Liver (tissue), 9 donors: ENCODE results near the gene ARHGAP33. TPM values are rescaled to one million over a fixed set of nuclear protein-coding genes. Genes with fewer than 3 reads are reported as not detected.

Experiments used
- DNase-seq: peaks from one replicate; pipeline ENCODE4 v3.0.0-alpha.2; 2017; ENCODE audit warnings: low spot score
- H3K27ac ChIP-seq, 2 donors: one replicate each; pipeline ENCODE4 v1.7.0; 2013; ENCODE audit warnings: inconsistent platforms in 2 of 2, low read length in 2 of 2, control low read depth in 1 of 2, low read depth in 1 of 2, mild to moderate bottlenecking in 1 of 2
- H3K27me3 ChIP-seq, 4 donors: one replicate each; pipeline versions ENCODE4 v1.6.1 to v1.7.0; 2013; ENCODE audit warnings: low read length in 3 of 4, inconsistent platforms in 1 of 4, mild to moderate bottlenecking in 1 of 4, moderate library complexity in 1 of 4; ENCODE audit not compliant: control insufficient read depth in 4 of 4, insufficient read depth in 4 of 4
- H3K36me3 ChIP-seq, 4 donors: one replicate each; pipeline versions ENCODE4 v1.6.1 to v1.7.0; 2013; ENCODE audit warnings: low read length in 3 of 4, mild to moderate bottlenecking in 3 of 4, low read depth in 1 of 4, moderate library complexity in 1 of 4; ENCODE audit not compliant: control insufficient read depth in 4 of 4, insufficient read depth in 3 of 4
- H3K4me1 ChIP-seq, 4 donors: one replicate each; pipeline versions ENCODE4 v1.6.1 to v1.7.0; 2013; ENCODE audit warnings: low read length in 3 of 4, mild to moderate bottlenecking in 3 of 4, moderate library complexity in 1 of 4; ENCODE audit not compliant: control insufficient read depth in 4 of 4, insufficient read depth in 4 of 4
- H3K4me3 ChIP-seq, 3 donors: one replicate each; pipeline versions ENCODE4 v1.6.1 to v1.7.0; 2013; ENCODE audit warnings: low read length in 3 of 3, control low read depth in 1 of 3, low read depth in 1 of 3, mild to moderate bottlenecking in 1 of 3
- H3K9ac ChIP-seq, 2 donors: one replicate each; pipeline ENCODE4 v1.7.0; 2013; ENCODE audit warnings: low read length in 2 of 2, mild to moderate bottlenecking in 2 of 2, moderate library complexity in 2 of 2, control low read depth in 1 of 2, low read depth in 1 of 2
- H3K9me3 ChIP-seq, 4 donors: one replicate each; pipeline versions ENCODE4 v1.6.1 to v1.7.0; 2013; ENCODE audit warnings: low read length in 3 of 4; ENCODE audit not compliant: control insufficient read depth in 4 of 4
- ATF3 ChIP-seq: IDR thresholded peaks from 2 replicates; pipeline ENCODE4 v1.6.1; 2016; ENCODE audit warnings: antibody characterized with exemption
- EGR1 ChIP-seq, 2 donors: IDR thresholded peaks; 2 replicates each; pipeline ENCODE4 v1.6.1; 2016 to 2018; ENCODE audit warnings: antibody characterized with exemption in 2 of 2, low read depth in 2 of 2
- FOXA1 ChIP-seq: IDR thresholded peaks from 2 replicates; pipeline ENCODE4 v1.6.1; 2016; ENCODE audit warnings: antibody characterized with exemption
- FOXA2 ChIP-seq: IDR thresholded peaks from 2 replicates; pipeline ENCODE4 v1.6.1; 2016; ENCODE audit warnings: antibody characterized with exemption
- GABPA ChIP-seq, 2 donors: IDR thresholded peaks in 1 of 2; conservative IDR thresholded peaks in 1 of 2; 2 replicates each; pipeline ENCODE4 v1.6.1; 2016; ENCODE audit warnings: antibody characterized with exemption in 2 of 2, mild to moderate bottlenecking in 1 of 2, moderate library complexity in 1 of 2
- HNF4A ChIP-seq, 2 donors: conservative IDR thresholded peaks; 2 replicates each; pipeline ENCODE4 v1.6.1; 2016; ENCODE audit warnings: antibody characterized with exemption in 2 of 2, mild to moderate bottlenecking in 2 of 2
- HNF4G ChIP-seq: IDR thresholded peaks from 2 replicates; pipeline ENCODE4 v1.6.1; 2016; ENCODE audit warnings: antibody characterized with exemption
- JUND ChIP-seq, 2 donors: IDR thresholded peaks; 2 replicates each; pipeline ENCODE4 v1.6.1; 2016; ENCODE audit warnings: antibody characterized with exemption in 2 of 2
- MAX ChIP-seq: IDR thresholded peaks from 2 replicates; pipeline ENCODE4 v1.6.1; 2016; ENCODE audit warnings: antibody characterized with exemption
- NR2F2 ChIP-seq: IDR thresholded peaks from 2 replicates; pipeline ENCODE4 v1.6.1; 2016; ENCODE audit warnings: antibody characterized with exemption
- RAD21 ChIP-seq, 2 donors: IDR thresholded peaks; 2 replicates each; pipeline ENCODE4 v1.6.1; 2016; ENCODE audit warnings: antibody characterized with exemption in 2 of 2, mild to moderate bottlenecking in 2 of 2
- RXRA ChIP-seq, 2 donors: IDR thresholded peaks; 2 replicates each; pipeline ENCODE4 v1.6.1; 2017 to 2018; ENCODE audit warnings: antibody characterized with exemption in 2 of 2, mild to moderate bottlenecking in 1 of 2
- SP1 ChIP-seq: IDR thresholded peaks from 2 replicates; pipeline ENCODE4 v1.6.1; 2018; ENCODE audit warnings: antibody characterized with exemption, mild to moderate bottlenecking
- TAF1 ChIP-seq: conservative IDR thresholded peaks from 2 replicates; pipeline ENCODE4 v1.6.1; 2016; ENCODE audit warnings: antibody characterized with exemption, mild to moderate bottlenecking
- YY1 ChIP-seq: IDR thresholded peaks from 2 replicates; pipeline ENCODE4 v1.6.1; 2016; ENCODE audit warnings: antibody characterized with exemption, mild to moderate bottlenecking
- WGBS: extraction: QIAGEN DNeasy Blood & Tissue Kit; methylation state at CpG from one replicate; pipeline ENCODE4 v1.1.7; 2013; 5-methylcytosine and 5-hydroxymethylcytosine counted together
- polyA plus RNA-seq, 2 donors: library from polyadenylated mRNA; stranded (reverse) in 1 of 2; unstranded in 1 of 2; fragments of 200-250 nt in 1 of 2; fragments of >200 nt in 1 of 2; fragmentation: Nextera tagmentation in 1 of 2; extraction: Ambion mirVana in 1 of 2; gene quantifications; one replicate each; pipeline versions ENCODE4 v1.2.1 to v1.2.3, GENCODE V29; 2013 to 2015
- total RNA-seq, 2 donors: library from RNA; depleted of rRNA; stranded (reverse); fragments of >200 nt; gene quantifications; one replicate each; pipeline ENCODE4 v1.2.3, GENCODE V29; 2014
- TF ChIP-seq, protein P1 (sequence below): IDR thresholded peaks from 2 replicates; pipeline ENCODE4 v1.6.1; 2016; ENCODE audit warnings: antibody characterized with exemption
- TF ChIP-seq, protein P2 (sequence below): fragments of 150-350 bp; IDR thresholded peaks from 2 replicates; pipeline ENCODE4 v1.5.1; 2017; ENCODE audit warnings: improper control_type of control experiment, low read depth, low read length; ENCODE audit not compliant: missing input control
- TF ChIP-seq, protein P3 (sequence below): IDR thresholded peaks from 2 replicates; pipeline ENCODE4 v1.6.1; 2016; ENCODE audit warnings: antibody characterized with exemption, mild to moderate bottlenecking
- donor health status: healthy.
- donor health status: healthy.
- donor health status: healthy.
- donor health status: healthy.
- donor health status: healthy.

The ARHGAP33 gene
- total and polyA plus RNA-seq, 4 donors = 0.85 to 10.1 (median 1.8) TPM

DNA sequence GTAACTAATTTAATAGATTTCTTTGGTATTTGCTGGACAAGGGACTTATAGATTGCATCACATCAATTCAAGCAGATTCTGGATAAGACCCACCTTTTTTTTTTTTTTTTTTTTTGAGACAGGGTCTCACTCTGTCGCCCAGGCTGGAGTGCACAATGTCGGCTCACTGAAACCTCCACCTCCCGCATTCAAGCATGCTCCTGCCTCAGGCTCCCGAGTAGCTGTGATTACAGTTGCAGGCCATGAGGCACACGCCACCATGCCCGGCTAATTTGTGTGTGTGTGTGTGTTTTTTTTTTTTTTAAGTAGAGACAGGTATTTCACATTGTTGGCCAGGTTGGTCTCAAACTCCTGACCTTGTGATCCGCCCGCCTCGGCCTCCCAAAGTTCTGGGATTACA is 41.5 kb downstream of the ARHGAP33 start:
- Histone ChIP-seq H3K9me3 (no peaks in the 10 kb centered on the region), H3K27me3 (no peaks in the 10 kb centered on the region), H3K9ac (no peak overlapping the region), H3K27ac (no peak overlapping the region), H3K4me1 (peaks cover 0 to 21% (median 13%) of the 10 kb centered on the region in 4 donors), H3K4me3 (no peak overlapping the region), H3K36me3 (no peaks in the 10 kb centered on the region)
- WGBS = 83% methylated on average over 9 of the region's 9 CpGs
- no peak for DNase-seq
- TF ChIP-seq MAX = no peak
- no peak for TF ChIP-seq SP1
- TF ChIP-seq YY1 = no peak
- no peak for TF ChIP-seq RAD21 (IDR thresholded peaks at IDR 0.05)
- no peak for TF ChIP-seq NR2F2
- TF ChIP-seq, protein P1, sequence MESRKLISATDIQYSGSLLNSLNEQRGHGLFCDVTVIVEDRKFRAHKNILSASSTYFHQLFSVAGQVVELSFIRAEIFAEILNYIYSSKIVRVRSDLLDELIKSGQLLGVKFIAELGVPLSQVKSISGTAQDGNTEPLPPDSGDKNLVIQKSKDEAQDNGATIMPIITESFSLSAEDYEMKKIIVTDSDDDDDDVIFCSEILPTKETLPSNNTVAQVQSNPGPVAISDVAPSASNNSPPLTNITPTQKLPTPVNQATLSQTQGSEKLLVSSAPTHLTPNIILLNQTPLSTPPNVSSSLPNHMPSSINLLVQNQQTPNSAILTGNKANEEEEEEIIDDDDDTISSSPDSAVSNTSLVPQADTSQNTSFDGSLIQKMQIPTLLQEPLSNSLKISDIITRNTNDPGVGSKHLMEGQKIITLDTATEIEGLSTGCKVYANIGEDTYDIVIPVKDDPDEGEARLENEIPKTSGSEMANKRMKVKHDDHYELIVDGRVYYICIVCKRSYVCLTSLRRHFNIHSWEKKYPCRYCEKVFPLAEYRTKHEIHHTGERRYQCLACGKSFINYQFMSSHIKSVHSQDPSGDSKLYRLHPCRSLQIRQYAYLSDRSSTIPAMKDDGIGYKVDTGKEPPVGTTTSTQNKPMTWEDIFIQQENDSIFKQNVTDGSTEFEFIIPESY = no peak
- no peak for TF ChIP-seq ATF3
- no peak for TF ChIP-seq GABPA (IDR thresholded peaks at IDR 0.05 in 1 of 2, conservative IDR thresholded peaks at IDR 0.05 in 1 of 2)
- TF ChIP-seq RXRA (IDR thresholded peaks at IDR 0.05) = no peak
- no peak for TF ChIP-seq JUND (IDR thresholded peaks at IDR 0.05)
- TF ChIP-seq, protein P2, sequence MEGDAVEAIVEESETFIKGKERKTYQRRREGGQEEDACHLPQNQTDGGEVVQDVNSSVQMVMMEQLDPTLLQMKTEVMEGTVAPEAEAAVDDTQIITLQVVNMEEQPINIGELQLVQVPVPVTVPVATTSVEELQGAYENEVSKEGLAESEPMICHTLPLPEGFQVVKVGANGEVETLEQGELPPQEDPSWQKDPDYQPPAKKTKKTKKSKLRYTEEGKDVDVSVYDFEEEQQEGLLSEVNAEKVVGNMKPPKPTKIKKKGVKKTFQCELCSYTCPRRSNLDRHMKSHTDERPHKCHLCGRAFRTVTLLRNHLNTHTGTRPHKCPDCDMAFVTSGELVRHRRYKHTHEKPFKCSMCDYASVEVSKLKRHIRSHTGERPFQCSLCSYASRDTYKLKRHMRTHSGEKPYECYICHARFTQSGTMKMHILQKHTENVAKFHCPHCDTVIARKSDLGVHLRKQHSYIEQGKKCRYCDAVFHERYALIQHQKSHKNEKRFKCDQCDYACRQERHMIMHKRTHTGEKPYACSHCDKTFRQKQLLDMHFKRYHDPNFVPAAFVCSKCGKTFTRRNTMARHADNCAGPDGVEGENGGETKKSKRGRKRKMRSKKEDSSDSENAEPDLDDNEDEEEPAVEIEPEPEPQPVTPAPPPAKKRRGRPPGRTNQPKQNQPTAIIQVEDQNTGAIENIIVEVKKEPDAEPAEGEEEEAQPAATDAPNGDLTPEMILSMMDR = no peak
- TF ChIP-seq FOXA1 = no peak
- no peak for TF ChIP-seq FOXA2
- TF ChIP-seq TAF1 = no peak
- TF ChIP-seq EGR1 (IDR thresholded peaks at IDR 0.05; ENCODE audit: low read depth in 2 of 2) = no peak
- no peak for TF ChIP-seq HNF4A (conservative IDR thresholded peaks at IDR 0.05)
- TF ChIP-seq, protein P3, sequence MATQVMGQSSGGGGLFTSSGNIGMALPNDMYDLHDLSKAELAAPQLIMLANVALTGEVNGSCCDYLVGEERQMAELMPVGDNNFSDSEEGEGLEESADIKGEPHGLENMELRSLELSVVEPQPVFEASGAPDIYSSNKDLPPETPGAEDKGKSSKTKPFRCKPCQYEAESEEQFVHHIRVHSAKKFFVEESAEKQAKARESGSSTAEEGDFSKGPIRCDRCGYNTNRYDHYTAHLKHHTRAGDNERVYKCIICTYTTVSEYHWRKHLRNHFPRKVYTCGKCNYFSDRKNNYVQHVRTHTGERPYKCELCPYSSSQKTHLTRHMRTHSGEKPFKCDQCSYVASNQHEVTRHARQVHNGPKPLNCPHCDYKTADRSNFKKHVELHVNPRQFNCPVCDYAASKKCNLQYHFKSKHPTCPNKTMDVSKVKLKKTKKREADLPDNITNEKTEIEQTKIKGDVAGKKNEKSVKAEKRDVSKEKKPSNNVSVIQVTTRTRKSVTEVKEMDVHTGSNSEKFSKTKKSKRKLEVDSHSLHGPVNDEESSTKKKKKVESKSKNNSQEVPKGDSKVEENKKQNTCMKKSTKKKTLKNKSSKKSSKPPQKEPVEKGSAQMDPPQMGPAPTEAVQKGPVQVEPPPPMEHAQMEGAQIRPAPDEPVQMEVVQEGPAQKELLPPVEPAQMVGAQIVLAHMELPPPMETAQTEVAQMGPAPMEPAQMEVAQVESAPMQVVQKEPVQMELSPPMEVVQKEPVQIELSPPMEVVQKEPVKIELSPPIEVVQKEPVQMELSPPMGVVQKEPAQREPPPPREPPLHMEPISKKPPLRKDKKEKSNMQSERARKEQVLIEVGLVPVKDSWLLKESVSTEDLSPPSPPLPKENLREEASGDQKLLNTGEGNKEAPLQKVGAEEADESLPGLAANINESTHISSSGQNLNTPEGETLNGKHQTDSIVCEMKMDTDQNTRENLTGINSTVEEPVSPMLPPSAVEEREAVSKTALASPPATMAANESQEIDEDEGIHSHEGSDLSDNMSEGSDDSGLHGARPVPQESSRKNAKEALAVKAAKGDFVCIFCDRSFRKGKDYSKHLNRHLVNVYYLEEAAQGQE = no peak
- TF ChIP-seq HNF4G = no peak
